H1 (cell line): Measurements from ENCODE around the gene UCKL1. TPM values are rescaled to one million over a fixed set of nuclear protein-coding genes. Genes with fewer than 3 reads are reported as not detected.

Source experiments
- CTCF ChIA-PET: fragments of 300-600 bp; sonication (Branson Sonifier 250); formaldehyde crosslinking; loops from one replicate; lab custom pipeline; 2021; ENCODE audit not compliant: partially characterized antibody; lab: Charles Lee
- POLR2A ChIA-PET: fragments of 300-600 bp; sonication (Branson Sonifier 250); formaldehyde crosslinking; loops from one replicate; lab custom pipeline; 2021; ENCODE audit warnings: inconsistent platforms; ENCODE audit not compliant: partially characterized antibody; lab: Charles Lee
- DNase-seq, 2 experiments: peaks; one replicate each; pipeline versions ENCODE4 v3.0.0 to v3.0.0-alpha.2; 2010 to 2022; ENCODE audit warnings: low spot score in 2 of 2, low read depth in 1 of 2, mixed read lengths in 1 of 2
- FAIRE-seq: peaks from 2 replicates; lab custom pipeline; 2011; peaks lifted over from hg19 to GRCh38; lab: Jason Lieb, UNC
- H2AFZ ChIP-seq: 2 replicates; pipeline ENCODE4 v1.8.1; 2012; ENCODE audit warnings: low read length, inconsistent platforms
- H2AK5ac ChIP-seq: 2 replicates; pipeline ENCODE4 v1.6.1; 2013; ENCODE audit warnings: low read depth, low read length
- H2BK120ac ChIP-seq: replicated peaks from 2 replicates; pipeline ENCODE3; 2013; ENCODE audit warnings: low read depth, low read length, inconsistent platforms
- H2BK12ac ChIP-seq: 2 replicates; pipeline ENCODE4 v1.6.1; 2013; ENCODE audit warnings: low read depth, low read length
- H2BK15ac ChIP-seq: 2 replicates; pipeline ENCODE4 v1.6.1; 2013; ENCODE audit warnings: low read length
- H2BK20ac ChIP-seq: 2 replicates; pipeline ENCODE4 v1.6.1; 2013; ENCODE audit warnings: low read length
- H2BK5ac ChIP-seq: 2 replicates; pipeline ENCODE4 v1.6.1; 2013; ENCODE audit warnings: low read depth, low read length
- H3K14ac ChIP-seq: 2 replicates; pipeline ENCODE4 v1.6.1; 2013; ENCODE audit warnings: inconsistent platforms; ENCODE audit not compliant: insufficient read length
- H3K18ac ChIP-seq: 2 replicates; pipeline ENCODE4 v1.6.1; 2013; ENCODE audit warnings: low read length; ENCODE audit errors: extremely low read depth
- H3K23ac ChIP-seq: 2 replicates; pipeline ENCODE4 v1.6.1; 2013; ENCODE audit warnings: inconsistent platforms; ENCODE audit not compliant: insufficient read length
- H3K23me2 ChIP-seq: 2 replicates; pipeline ENCODE4 v1.6.1; 2013; ENCODE audit warnings: low read depth, low read length
- H3K27ac ChIP-seq: 2 replicates; pipeline ENCODE4 v1.6.1; 2011; ENCODE audit warnings: low read depth, low read length, inconsistent platforms
- H3K27me3 ChIP-seq, 4 experiments: replicated peaks in 1 of 4; 1 replicate in 1 of 4; 2 replicates in 3 of 4; pipeline versions ENCODE4 v1.6.1 to v1.8.1; 2011 to 2013; ENCODE audit warnings: low read length in 3 of 4, mild to moderate bottlenecking in 3 of 4, inconsistent platforms in 2 of 4, mixed read lengths in 2 of 4, moderate library complexity in 1 of 4; ENCODE audit not compliant: control insufficient read depth in 3 of 4, insufficient read depth in 3 of 4; ENCODE audit errors: extremely low read depth in 1 of 4
- H3K36me3 ChIP-seq, 4 experiments: 2 replicates each; pipeline versions ENCODE4 v1.6.1 to v1.8.1; 2011 to 2013; ENCODE audit warnings: mild to moderate bottlenecking in 4 of 4, low read length in 3 of 4, moderate library complexity in 2 of 4, control low read depth in 1 of 4, inconsistent platforms in 1 of 4; ENCODE audit not compliant: insufficient read depth in 4 of 4, control insufficient read depth in 2 of 4
- H3K4ac ChIP-seq: replicated peaks from 2 replicates; pipeline ENCODE3; 2013; ENCODE audit warnings: low read length, low read depth, mixed read lengths, inconsistent platforms; ENCODE audit not compliant: insufficient read length
- H3K4me1 ChIP-seq, 4 experiments: replicated peaks in 1 of 4; 1 replicate in 1 of 4; 2 replicates in 3 of 4; pipeline versions ENCODE4 v1.6.1 to v1.8.1; 2011 to 2013; ENCODE audit warnings: low read length in 3 of 4, inconsistent platforms in 2 of 4, mixed read lengths in 1 of 4; ENCODE audit not compliant: insufficient read depth in 4 of 4, control insufficient read depth in 3 of 4
- H3K4me2 ChIP-seq, 2 experiments: 2 replicates each; pipeline versions ENCODE4 v1.6.1 to v1.8.1; 2011 to 2013; ENCODE audit warnings: low read depth in 2 of 2, low read length in 2 of 2, control low read depth in 1 of 2, inconsistent platforms in 1 of 2, mild to moderate bottlenecking in 1 of 2; ENCODE audit not compliant: insufficient read depth in 1 of 2
- H3K4me3 ChIP-seq, 4 experiments: fragments of 200-600, 300-600 bp in 1 of 4; sonication (generic), shearing (Covaris generic), sonication (Bioruptor Twin) in 1 of 4; 2 replicates each; pipeline versions ENCODE4 v1.5.1 to v1.8.1; 2011 to 2016; ENCODE audit warnings: low read length in 4 of 4, low read depth in 3 of 4, control low read depth in 2 of 4, inconsistent platforms in 2 of 4, mild to moderate bottlenecking in 2 of 4, mixed read lengths in 1 of 4, moderate library complexity in 1 of 4; ENCODE audit not compliant: insufficient read depth in 2 of 4; ENCODE audit errors: extremely low read depth in 1 of 4
- H3K56ac ChIP-seq: replicated peaks from 2 replicates; pipeline ENCODE3; 2013; ENCODE audit warnings: low read depth, mild to moderate bottlenecking, mixed read lengths, low read length, inconsistent platforms; ENCODE audit not compliant: insufficient read length
- H3K79me1 ChIP-seq: 2 replicates; pipeline ENCODE4 v1.6.1; 2013; ENCODE audit warnings: low read depth, low read length, control low read depth
- H3K79me2 ChIP-seq, 2 experiments: 2 replicates each; pipeline versions ENCODE4 v1.6.1 to v1.8.1; 2012 to 2013; ENCODE audit warnings: low read length in 2 of 2, mild to moderate bottlenecking in 2 of 2, inconsistent platforms in 1 of 2; ENCODE audit not compliant: insufficient read depth in 2 of 2, control insufficient read depth in 1 of 2
- H3K9ac ChIP-seq, 4 experiments: replicated peaks in 1 of 4; 1 replicate in 1 of 4; 2 replicates in 3 of 4; pipeline versions ENCODE4 v1.6.1 to v1.8.1; 2011 to 2013; ENCODE audit warnings: low read depth in 3 of 4, low read length in 3 of 4, control low read depth in 2 of 4, mild to moderate bottlenecking in 2 of 4, moderate library complexity in 2 of 4, inconsistent platforms in 1 of 4; ENCODE audit errors: extremely low read depth in 1 of 4
- H3K9me3 ChIP-seq, 2 experiments: 2 replicates each; pipeline versions ENCODE4 v1.6.1 to v1.8.1; 2012 to 2013; ENCODE audit warnings: mild to moderate bottlenecking in 2 of 2, moderate library complexity in 2 of 2, control low read depth in 1 of 2, inconsistent platforms in 1 of 2, low read depth in 1 of 2, low read length in 1 of 2, mixed read lengths in 1 of 2; ENCODE audit not compliant: insufficient read depth in 2 of 2
- H4K20me1 ChIP-seq, 2 experiments: replicated peaks in 1 of 2; 2 replicates each; pipeline versions ENCODE3 to v1.8.1; 2011 to 2013; ENCODE audit warnings: inconsistent platforms in 2 of 2, low read length in 2 of 2, mild to moderate bottlenecking in 1 of 2; ENCODE audit not compliant: insufficient read depth in 2 of 2, control insufficient read depth in 1 of 2
- H4K5ac ChIP-seq: 2 replicates; pipeline ENCODE4 v1.6.1; 2013; ENCODE audit warnings: low read length, low read depth, mixed read lengths, inconsistent platforms; ENCODE audit not compliant: insufficient read length
- H4K8ac ChIP-seq: 2 replicates; pipeline ENCODE4 v1.8.0; 2013; ENCODE audit warnings: mild to moderate bottlenecking, moderate library complexity, low read length, inconsistent platforms; ENCODE audit not compliant: insufficient read depth; ENCODE audit errors: extremely low read depth
- H4K91ac ChIP-seq: replicated peaks from 2 replicates; pipeline ENCODE3; 2013; ENCODE audit warnings: low read length, mixed read lengths, inconsistent platforms; ENCODE audit not compliant: insufficient read length
- JUN ChIP-seq: IDR thresholded peaks from 2 replicates; pipeline ENCODE4 v1.6.1; 2011; ENCODE audit warnings: low read depth, mild to moderate bottlenecking, improper control_type of control experiment, low read length
- RFX5 ChIP-seq: IDR thresholded peaks from 2 replicates; pipeline ENCODE4 v1.6.1; 2011; ENCODE audit warnings: low read depth, low read length, improper control_type of control experiment, borderline replicate concordance
- TEAD4 ChIP-seq: IDR thresholded peaks from 2 replicates; pipeline ENCODE4 v1.6.1; 2012; ENCODE audit warnings: low read depth, low read length, inconsistent platforms, mixed read lengths
- ZNF274 ChIP-seq: IDR thresholded peaks from 2 replicates; pipeline ENCODE4 v1.7.0; 2012; ENCODE audit warnings: low read length, borderline replicate concordance; ENCODE audit errors: extremely low read depth
- WGBS, 2 experiments: shearing (Covaris generic) in 1 of 2; methylation state at CpG; one replicate each; pipeline versions ENCODE4 v1.1.6 to v1.1.7; 2013 to 2015; ENCODE audit warnings: low lambda C conversion rate in 2 of 2, mixed read lengths in 2 of 2, inconsistent platforms in 1 of 2, low coverage in 1 of 2, missing lambda C conversion rate in 1 of 2; ENCODE audit not compliant: insufficient replicate concordance in 2 of 2, insufficient coverage in 1 of 2, insufficient read length in 1 of 2; ENCODE audit errors: extremely low coverage in 1 of 2, missing lambda C conversion rate in 1 of 2; 5-methylcytosine and 5-hydroxymethylcytosine counted together
- polyA plus RNA-seq, 7 experiments: library from polyadenylated mRNA; depleted of rRNA in 3 of 7; stranded (reverse) in 5 of 7; unstranded in 2 of 7; fragments of >200 nt in 5 of 7; fragments of 200-250 nt in 2 of 7; gene quantifications; 1 replicate in 5 of 7; 2 replicates in 1 of 7; 4 replicates in 1 of 7; pipeline versions ENCODE4 v1.2.1 to v1.2.3, GENCODE V29; 2011 to 2013; ENCODE audit warnings: missing spikeins in 2 of 7, mixed read lengths in 2 of 7
- total RNA-seq: library from RNA; stranded (reverse); fragmentation: NEBNext Ultra II Directional; extraction: Animal tissue kit (Norgen Biotek cat#: 25700); gene quantifications from 2 replicates; pipeline ENCODE4 v1.2.1, GENCODE V29; 2021
- TF ChIP-seq, protein P1 (sequence below): IDR thresholded peaks from 2 replicates; pipeline ENCODE4 v1.6.1; 2012; ENCODE audit warnings: low read length, inconsistent platforms

The UCKL1 gene
- total and polyA plus RNA-seq, 2 of the 8 experiments (the other 6 are each of a cell fraction or from before 2014, with no cell fraction given) = 36.5 to 91.2 TPM

DNA sequence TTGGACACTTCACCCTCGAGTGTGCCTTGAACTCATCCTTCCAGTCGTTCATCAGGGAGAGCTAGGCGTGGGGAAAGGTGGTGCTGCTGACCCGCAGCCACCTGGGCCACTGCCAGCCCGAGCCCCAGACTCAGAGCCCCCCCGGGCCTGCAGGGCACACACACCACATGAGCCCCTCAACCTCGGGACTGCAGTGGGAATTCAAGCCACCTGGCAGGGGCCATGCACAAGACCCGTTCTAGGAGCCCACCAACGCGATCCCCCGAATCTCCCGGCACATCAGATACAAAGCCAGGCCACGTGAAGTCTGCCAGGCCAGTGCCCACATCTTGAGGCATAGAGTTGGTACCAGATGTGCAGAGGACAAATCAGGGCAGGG is 10.7 kb upstream of the UCKL1 start:
- FAIRE-seq (no peak), DNase-seq (no peak)
- H2BK12ac ChIP-seq = no peak overlapping the region
- no peak overlapping the region for H4K5ac ChIP-seq
- peaks cover 0 to 2% of the 10 kb centered on the region in 2 experiments for H4K20me1 ChIP-seq
- no peak overlapping the region for H4K91ac ChIP-seq
- H2AK5ac ChIP-seq = no peak overlapping the region
- H2BK5ac ChIP-seq = no peak overlapping the region
- peaks cover 0 to 6% (median 2%) of the 10 kb centered on the region in 4 experiments; a peak in 2 of 7 replicates for H3K27me3 ChIP-seq
- no peak overlapping the region for H3K4me2 ChIP-seq
- no peaks in the 10 kb centered on the region; a peak in 1 of 4 replicates for H3K79me2 ChIP-seq
- H3K79me1 ChIP-seq = peaks cover 4% of the 10 kb centered on the region
- peaks cover 20 to 52% (median 42%) of the 10 kb centered on the region in 4 experiments for H3K36me3 ChIP-seq
- WGBS, 2 experiments = 91% methylated on average over 13 of the region's 13 CpGs; no CpG with 5 or more reads in 1 of the 2 experiments
- H3K14ac ChIP-seq = no peak overlapping the region
- H3K9ac ChIP-seq = no peak overlapping the region
- H4K8ac ChIP-seq = no peak overlapping the region
- no peak overlapping the region for H2BK20ac ChIP-seq
- H3K18ac ChIP-seq = no peak overlapping the region
- H3K27ac ChIP-seq = no peak overlapping the region
- peaks cover 42 to 53% of the 10 kb centered on the region in 2 experiments for H3K9me3 ChIP-seq
- no peak overlapping the region for H3K23ac ChIP-seq
- peaks cover 0 to 13% (median 5%) of the 10 kb centered on the region in 4 experiments; a peak in 5 of 7 replicates for H3K4me1 ChIP-seq
- CTCF ChIA-PET = no interaction called here
- H3K56ac ChIP-seq = no peak overlapping the region
- H2AFZ ChIP-seq = no peak overlapping the region
- no peak overlapping the region for H2BK15ac ChIP-seq
- peaks cover 7% of the 10 kb centered on the region; the same call in 1 of the 2 replicates for H3K23me2 ChIP-seq
- peak overlapping the region in 1 of 4 experiments; percentile 21; a peak in 1 of 8 replicates for H3K4me3 ChIP-seq
- H3K4ac ChIP-seq = no peak overlapping the region
- H2BK120ac ChIP-seq = no peak overlapping the region
- POLR2A ChIA-PET = interaction anchor here (0.5 to 2.6 kb wide), 4 partner anchors 8 to 57 kb away, joined by 3 to 11 read pairs (median 6); no protein-coding TSS in a partner anchor
- TF ChIP-seq TEAD4 (no peak), ZNF274 (no peak), JUN (no peak), RFX5 (no peak)
- TF ChIP-seq, protein P1, sequence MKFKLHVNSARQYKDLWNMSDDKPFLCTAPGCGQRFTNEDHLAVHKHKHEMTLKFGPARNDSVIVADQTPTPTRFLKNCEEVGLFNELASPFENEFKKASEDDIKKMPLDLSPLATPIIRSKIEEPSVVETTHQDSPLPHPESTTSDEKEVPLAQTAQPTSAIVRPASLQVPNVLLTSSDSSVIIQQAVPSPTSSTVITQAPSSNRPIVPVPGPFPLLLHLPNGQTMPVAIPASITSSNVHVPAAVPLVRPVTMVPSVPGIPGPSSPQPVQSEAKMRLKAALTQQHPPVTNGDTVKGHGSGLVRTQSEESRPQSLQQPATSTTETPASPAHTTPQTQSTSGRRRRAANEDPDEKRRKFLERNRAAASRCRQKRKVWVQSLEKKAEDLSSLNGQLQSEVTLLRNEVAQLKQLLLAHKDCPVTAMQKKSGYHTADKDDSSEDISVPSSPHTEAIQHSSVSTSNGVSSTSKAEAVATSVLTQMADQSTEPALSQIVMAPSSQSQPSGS = no peak
